Muscle of leg (tissue), 11 donors: ENCODE results near the gene HDAC9. TPM values are rescaled to one million over a fixed set of nuclear protein-coding genes. Genes with fewer than 3 reads are reported as not detected.

Experiments used
- DNase-seq: peaks from one replicate; pipeline ENCODE4 v3.0.0; 2013
- H3K27ac ChIP-seq: one replicate; pipeline ENCODE4 v1.5.1; 2013; ENCODE audit warnings: mild to moderate bottlenecking, low read length, control low read depth
- H3K27me3 ChIP-seq: one replicate; pipeline ENCODE4 v1.6.1; 2013; ENCODE audit warnings: low read length; ENCODE audit not compliant: control insufficient read depth, insufficient read depth
- H3K36me3 ChIP-seq: one replicate; pipeline ENCODE4 v1.6.1; 2013; ENCODE audit warnings: low read length; ENCODE audit not compliant: control insufficient read depth, insufficient read depth
- H3K4me1 ChIP-seq: one replicate; pipeline ENCODE4 v1.6.1; 2013; ENCODE audit warnings: low read length; ENCODE audit not compliant: control insufficient read depth, insufficient read depth
- H3K4me3 ChIP-seq: one replicate; pipeline ENCODE4 v1.5.1; 2013; ENCODE audit warnings: low read length, control low read depth
- H3K9me3 ChIP-seq: replicated peaks from 2 replicates; pipeline ENCODE4 v1.6.1; 2013; ENCODE audit warnings: low read depth, low read length; ENCODE audit not compliant: control insufficient read depth
- WGBS: methylation state at CpG from one replicate; pipeline ENCODE4 v1.1.5; 2013; ENCODE audit warnings: missing lambda C conversion rate; ENCODE audit not compliant: insufficient coverage; 5-methylcytosine and 5-hydroxymethylcytosine counted together
- polyA plus RNA-seq, 8 donors: library from polyadenylated mRNA; unstranded; fragments of 120-200 nt; gene quantifications; one replicate each; pipeline versions ENCODE4 v1.2.1 to v1.2.3, GENCODE V29; 2013; ENCODE audit warnings: inconsistent platforms in 1 of 8, low replicate concordance in 1 of 8; ENCODE audit not compliant: insufficient read length in 8 of 8, insufficient read depth in 1 of 8
- total RNA-seq: library from RNA; stranded (reverse); fragments of 120-200 nt; gene quantifications from one replicate; pipeline ENCODE4 v1.2.4, GENCODE V29; 2013

The HDAC9 gene
- total and polyA plus RNA-seq, 9 donors, result 11.9 to 38.2 (median 21.2) TPM

GRCh38 chr7:18623389-18623788 lies 127.8 kb downstream of the HDAC9 start:
- WGBS, result 100% methylated on average over 1 of the region's 3 CpGs
- H3K36me3 ChIP-seq, result peaks cover 2% of the 10 kb centered on the region
- H3K9me3 ChIP-seq, result no peaks in the 10 kb centered on the region
- H3K4me3 ChIP-seq, result no peak overlapping the region
- H3K27ac ChIP-seq, result no peak overlapping the region
- H3K4me1 ChIP-seq, result no peaks in the 10 kb centered on the region
- DNase-seq, result no peak
- H3K27me3 ChIP-seq, result no peaks in the 10 kb centered on the region

GRCh38 chr7:18624459-18624858 lies 128.9 kb downstream of the HDAC9 start:
- Histone ChIP-seq H3K36me3 (peaks cover 2% of the 10 kb centered on the region), H3K4me3 (no peak overlapping the region), H3K9me3 (no peaks in the 10 kb centered on the region), H3K4me1 (no peaks in the 10 kb centered on the region), H3K27ac (no peak overlapping the region), H3K27me3 (no peaks in the 10 kb centered on the region)
- WGBS, result no CpG with 5 or more reads among the region's 1 CpG
- no peak for DNase-seq

- no peak for DNase-seq
- peaks cover 2% of the 10 kb centered on the region for H3K36me3 ChIP-seq
- H3K27me3 ChIP-seq, result no peaks in the 10 kb centered on the region
- no peaks in the 10 kb centered on the region for H3K4me1 ChIP-seq
- H3K4me3 ChIP-seq, result no peak overlapping the region
- no peaks in the 10 kb centered on the region for H3K9me3 ChIP-seq
- no peak overlapping the region for H3K27ac ChIP-seq
These were observed 130.5 kb downstream of the HDAC9 start for GRCh38 chr7:18626086-18626485.

- no peaks in the 10 kb centered on the region for H3K4me1 ChIP-seq
- H3K27me3 ChIP-seq, result no peaks in the 10 kb centered on the region
- no peak overlapping the region for H3K27ac ChIP-seq
- peaks cover 2% of the 10 kb centered on the region for H3K36me3 ChIP-seq
- no peak overlapping the region for H3K4me3 ChIP-seq
- H3K9me3 ChIP-seq, result no peaks in the 10 kb centered on the region
- no peak for DNase-seq
These were observed 131.2 kb downstream of the HDAC9 start for GRCh38 chr7:18626717-18627116.

GRCh38 chr7:18637516-18637915 lies 142.0 kb downstream of the HDAC9 start:
- WGBS, result no CpG with 5 or more reads among the region's 3 CpGs
- Histone ChIP-seq H3K4me3 (no peak overlapping the region), H3K4me1 (no peaks in the 10 kb centered on the region), H3K27me3 (no peaks in the 10 kb centered on the region), H3K27ac (no peak overlapping the region), H3K9me3 (no peaks in the 10 kb centered on the region), H3K36me3 (no peaks in the 10 kb centered on the region)
- no peak for DNase-seq

GRCh38 chr7:18638594-18639452 lies 143.3 kb downstream of the HDAC9 start:
- WGBS, result no CpG with 5 or more reads among the region's 4 CpGs
- no peaks in the 10 kb centered on the region for H3K9me3 ChIP-seq
- peak; percentile 67 for DNase-seq
- H3K27me3 ChIP-seq, result no peaks in the 10 kb centered on the region
- H3K27ac ChIP-seq, result no peak overlapping the region
- no peak overlapping the region for H3K4me3 ChIP-seq
- no peaks in the 10 kb centered on the region for H3K4me1 ChIP-seq
- H3K36me3 ChIP-seq, result no peaks in the 10 kb centered on the region

GRCh38 chr7:18639711-18640110 lies 144.2 kb downstream of the HDAC9 start:
- Histone ChIP-seq H3K27me3 (no peaks in the 10 kb centered on the region), H3K9me3 (no peaks in the 10 kb centered on the region), H3K36me3 (no peaks in the 10 kb centered on the region), H3K4me1 (no peaks in the 10 kb centered on the region), H3K27ac (no peak overlapping the region), H3K4me3 (no peak overlapping the region)
- DNase-seq, result no peak
- no CpG with 5 or more reads among the region's 1 CpG for WGBS

GRCh38 chr7:18644981-18645380 lies 149.4 kb downstream of the HDAC9 start:
- Histone ChIP-seq H3K36me3 (peaks cover 4% of the 10 kb centered on the region), H3K4me1 (no peaks in the 10 kb centered on the region), H3K9me3 (no peaks in the 10 kb centered on the region), H3K4me3 (no peak overlapping the region), H3K27ac (no peak overlapping the region), H3K27me3 (no peaks in the 10 kb centered on the region)
- peak; percentile 44 for DNase-seq
- WGBS, result no CpG with 5 or more reads among the region's 3 CpGs

- Histone ChIP-seq H3K4me3 (no peak overlapping the region), H3K27ac (no peak overlapping the region), H3K4me1 (no peaks in the 10 kb centered on the region), H3K9me3 (no peaks in the 10 kb centered on the region), H3K27me3 (no peaks in the 10 kb centered on the region), H3K36me3 (peaks cover 4% of the 10 kb centered on the region)
- WGBS, result 88% methylated on average over 4 of the region's 5 CpGs
- no peak for DNase-seq
These were observed 152.0 kb downstream of the HDAC9 start for GRCh38 chr7:18647582-18647981.

- Histone ChIP-seq H3K27me3 (no peaks in the 10 kb centered on the region), H3K4me1 (no peaks in the 10 kb centered on the region), H3K4me3 (no peak overlapping the region), H3K9me3 (no peaks in the 10 kb centered on the region), H3K27ac (no peak overlapping the region), H3K36me3 (peaks cover 4% of the 10 kb centered on the region)
- no peak for DNase-seq
- WGBS, result no CpG with 5 or more reads among the region's 9 CpGs
These were observed 153.6 kb downstream of the HDAC9 start for GRCh38 chr7:18648849-18649758.
